GM21723 (cell line): ENCODE data around the gene MAGEB17.

Experiments used
- ATAC-seq: cut with Tn5 transposase; IDR thresholded peaks from one replicate; pipeline ENCODE4 v1.9.1; 2021; ENCODE audit warnings: mild to moderate bottlenecking, moderate library complexity; ENCODE audit not compliant: unreplicated experiment

The MAGEB17 gene

DNA sequence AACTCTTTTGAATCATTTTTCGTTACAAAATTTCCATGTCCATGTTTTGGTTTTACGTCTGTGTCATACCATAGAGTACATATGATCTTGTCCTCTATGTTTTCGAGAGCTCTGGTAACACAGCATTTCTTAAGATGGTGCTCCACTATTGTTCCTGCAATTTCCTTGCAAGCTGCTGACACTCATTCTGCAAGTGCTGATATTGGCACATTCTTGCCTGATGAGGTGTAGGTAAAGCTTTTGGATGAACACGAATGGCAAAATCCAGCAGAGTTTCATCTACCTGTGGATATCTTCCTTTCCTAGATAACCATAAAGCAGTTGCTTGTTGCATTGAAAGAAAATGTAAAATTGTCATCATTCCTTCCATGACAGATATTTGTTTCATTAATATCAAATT lies 41.3 kb downstream of the MAGEB17 start:
- no peak for ATAC-seq

DNA sequence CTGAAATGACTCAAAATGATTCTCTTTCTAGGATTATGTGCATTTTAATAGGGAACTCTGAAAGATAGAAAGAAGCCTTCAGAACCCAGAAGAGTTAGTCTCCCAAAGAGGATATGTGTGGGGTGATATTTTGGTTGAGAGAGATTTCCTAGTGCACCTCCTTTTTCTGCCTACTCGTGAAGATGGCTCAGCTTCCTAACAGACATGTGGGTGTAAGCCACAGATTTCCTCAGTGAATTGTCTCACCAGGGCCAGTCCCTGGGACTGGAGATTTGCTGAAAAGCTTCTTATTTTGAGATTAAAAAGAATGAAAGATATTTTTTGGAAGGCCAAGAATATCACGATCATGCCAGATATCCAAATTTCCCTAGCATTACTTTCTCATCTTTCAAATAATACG lies 42.8 kb downstream of the MAGEB17 start:
- no peak for ATAC-seq

DNA sequence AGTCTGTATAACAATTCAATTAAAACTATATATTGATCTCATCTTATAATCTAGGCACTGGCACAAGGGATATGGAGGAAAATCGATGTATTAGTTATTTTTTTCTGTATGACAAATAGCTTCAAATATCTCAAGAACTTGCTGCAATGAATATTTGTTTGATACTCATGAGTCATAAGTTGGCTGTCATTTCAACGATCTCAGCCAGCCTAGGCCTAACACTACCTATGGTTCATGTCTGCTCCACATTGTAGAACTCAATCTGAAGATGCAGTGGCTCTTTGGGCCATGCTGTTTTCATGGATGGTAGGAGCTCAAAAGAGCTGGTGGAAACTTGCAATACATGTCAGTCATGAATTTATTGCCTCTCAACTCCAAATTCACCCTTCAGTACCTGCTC lies 44.7 kb downstream of the MAGEB17 start:
- ATAC-seq: no peak

DNA sequence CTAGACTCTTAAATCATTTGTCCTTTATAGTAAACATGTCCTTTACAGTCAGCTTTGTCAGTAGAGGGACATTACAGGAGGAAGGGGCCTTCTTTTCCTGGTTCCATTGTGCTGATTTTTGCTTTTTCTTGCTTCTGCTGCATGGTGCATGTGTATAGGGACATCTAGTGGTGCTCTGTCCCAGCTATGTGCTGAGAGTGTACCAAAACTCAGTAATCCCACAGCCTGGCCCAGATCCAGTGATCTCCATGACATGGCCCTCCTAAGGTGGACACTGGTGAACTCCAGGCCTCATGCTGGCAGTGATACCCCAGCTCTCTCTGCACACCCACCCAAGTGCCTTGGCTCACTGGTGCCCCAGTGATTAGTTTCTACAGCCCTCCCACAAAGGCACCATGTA lies 45.2 kb downstream of the MAGEB17 start:
- no peak for ATAC-seq

DNA sequence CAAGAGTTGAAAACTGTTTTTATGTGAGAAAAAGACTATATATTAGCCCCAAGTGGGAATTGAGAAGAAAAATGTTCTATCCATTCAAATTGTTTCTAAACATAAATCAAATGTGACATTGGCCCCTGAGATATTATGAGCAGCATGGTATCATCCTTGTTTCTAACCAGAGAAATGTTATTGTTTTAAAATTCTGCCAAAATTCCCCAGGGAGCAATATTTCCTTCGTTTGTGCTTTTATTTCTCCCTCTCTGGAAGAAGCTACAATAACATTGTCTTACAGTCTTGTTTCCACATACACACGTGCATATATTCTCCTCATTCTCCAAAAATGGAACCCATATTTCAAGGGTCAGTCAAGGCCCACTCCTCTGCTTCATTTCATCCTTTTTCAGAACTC lies 46.7 kb downstream of the MAGEB17 start:
- ATAC-seq: no peak

DNA sequence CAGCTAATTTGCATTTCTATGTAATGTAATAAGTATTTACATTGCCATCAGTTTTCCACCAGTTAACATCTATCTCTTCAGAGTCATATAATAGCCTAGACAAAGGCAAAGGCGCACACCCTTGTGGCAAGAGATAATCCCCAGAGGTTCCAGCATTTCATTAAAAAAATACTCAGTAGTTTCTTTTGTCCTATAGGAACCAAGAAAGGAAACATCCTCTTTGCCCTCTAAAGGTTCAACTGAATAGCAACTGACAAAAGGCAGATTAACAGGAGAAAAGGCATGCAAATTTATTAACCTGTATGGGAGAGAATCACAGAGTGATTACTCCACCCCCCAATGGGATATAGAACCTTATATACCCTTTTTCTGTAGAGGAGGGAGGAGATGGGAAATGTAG lies 48.4 kb downstream of the MAGEB17 start:
- no peak for ATAC-seq
